Measurements from ENCODE around the gene ENKD1.

ENKD1 gene

GRCh38 chr16:67678354-67679023 lies 11.9 kb upstream of the ENKD1 start:
- no peak for TF ChIP-seq CTCF (IDR thresholded peaks at IDR 0.05; ENCODE audit: low read depth, low read length)

GRCh38 chr16:67677712-67678111 lies 11.2 kb upstream of the ENKD1 start:
- TF ChIP-seq CTCF (IDR thresholded peaks at IDR 0.05; ENCODE audit: low read depth, low read length) = no peak
- H3K4me3 ChIP-seq (ENCODE audit: low read depth, low read length) = no peak overlapping the region

More at GRCh38 chr16:67678354-67679023, 11.9 kb upstream of the ENKD1 start:
- H3K4me3 ChIP-seq (ENCODE audit: low read depth, low read length) = no peak overlapping the region

- H3K4me3 ChIP-seq (ENCODE audit: low read depth, low read length) = no peak overlapping the region
- TF ChIP-seq CTCF (IDR thresholded peaks at IDR 0.05; ENCODE audit: low read depth, low read length) = no peak
Measured at GRCh38 chr16:67676939-67677338, 10.4 kb upstream of the ENKD1 start.

- TF ChIP-seq CTCF (IDR thresholded peaks at IDR 0.05; ENCODE audit: low read depth, low read length) = no peak
- H3K4me3 ChIP-seq (ENCODE audit: low read depth, low read length) = no peak overlapping the region
Measured at GRCh38 chr16:67676516-67676915, 10.0 kb upstream of the ENKD1 start.

GRCh38 chr16:67675999-67676398 lies 9.4 kb upstream of the ENKD1 start:
- no peak for TF ChIP-seq CTCF (IDR thresholded peaks at IDR 0.05; ENCODE audit: low read depth, low read length)

GRCh38 chr16:67675579-67675935 lies 9.0 kb upstream of the ENKD1 start:
- no peak overlapping the region for H3K4me3 ChIP-seq (ENCODE audit: low read depth, low read length)
- TF ChIP-seq CTCF (IDR thresholded peaks at IDR 0.05; ENCODE audit: low read depth, low read length) = no peak

More at GRCh38 chr16:67675999-67676398, 9.4 kb upstream of the ENKD1 start:
- no peak overlapping the region for H3K4me3 ChIP-seq (ENCODE audit: low read depth, low read length)

GRCh38 chr16:67674851-67675578 lies 8.5 kb upstream of the ENKD1 start:
- TF ChIP-seq CTCF (IDR thresholded peaks at IDR 0.05; ENCODE audit: low read depth, low read length) = no peak
- H3K4me3 ChIP-seq (ENCODE audit: low read depth, low read length) = no peak overlapping the region

All from WI38 (cell line).